Heart right ventricle (tissue), 16 donors: Measurements from ENCODE around the gene BCLAF3. TPM values are rescaled to one million over a fixed set of nuclear protein-coding genes. Genes with fewer than 3 reads are reported as not detected.

Experiments used
- ATAC-seq, 8 donors: fragments of 200-7000 bp; cut with Tn5 transposase; one replicate each; pipeline ENCODE4 v1.9.1; 2020; ENCODE audit warnings: mild to moderate bottlenecking in 8 of 8, moderate library complexity in 8 of 8, moderate number of reproducible peaks in 1 of 8
- DNase-seq, 2 donors: peaks; one replicate each; pipeline ENCODE4 v3.0.0-alpha.2; 2020
- H3K27ac ChIP-seq, 10 donors: fragments of 200-600 bp; sonication (generic) in 2 of 10; one replicate each; pipeline versions ENCODE4 v1.5.0 to v1.8.0; 2020 to 2022; ENCODE audit warnings: mild to moderate bottlenecking in 3 of 10
- H3K27me3 ChIP-seq, 7 donors: fragments of 200-600 bp; one replicate each; pipeline ENCODE4 v1.8.0; 2021 to 2022; ENCODE audit warnings: mild to moderate bottlenecking in 2 of 7
- H3K36me3 ChIP-seq, 9 donors: fragments of 200-600 bp; sonication (generic) in 1 of 9; one replicate each; pipeline versions ENCODE4 v1.5.0 to v1.8.0; 2020 to 2022; ENCODE audit warnings: mild to moderate bottlenecking in 2 of 9
- H3K4me1 ChIP-seq, 9 donors: fragments of 200-600 bp; sonication (generic) in 1 of 9; one replicate each; pipeline versions ENCODE4 v1.5.0 to v1.8.0; 2020 to 2022; ENCODE audit warnings: mild to moderate bottlenecking in 4 of 9
- H3K4me3 ChIP-seq, 10 donors: fragments of 200-600 bp; sonication (generic) in 2 of 10; one replicate each; pipeline versions ENCODE4 v1.5.0 to v1.8.0; 2020 to 2022; ENCODE audit warnings: mild to moderate bottlenecking in 7 of 10, moderate library complexity in 2 of 10
- H3K9me3 ChIP-seq, 11 donors: fragments of 200-600 bp in 10 of 11; sonication (generic) in 2 of 11; one replicate each; pipeline versions ENCODE4 v1.5.0 to v1.8.0; 2013 to 2022; ENCODE audit warnings: mild to moderate bottlenecking in 2 of 11, control low read depth in 1 of 11, moderate library complexity in 1 of 11
- WGBS, 2 donors: extraction: QIAGEN DNeasy Blood & Tissue Kit; methylation state at CpG; one replicate each; pipeline ENCODE4 v1.1.7; 2013; ENCODE audit warnings: inconsistent platforms in 1 of 2; 5-methylcytosine and 5-hydroxymethylcytosine counted together
- intact Hi-C, 10 donors: fragments of 100-400 bp; cut with DNase I; formaldehyde crosslinking; loops; one replicate each; pipeline versions ENCODE4 v1.11.1 to v1.14.2; 2022
- polyA plus RNA-seq, 2 donors: library from polyadenylated mRNA; stranded (reverse); fragments of 200-250 nt; gene quantifications; one replicate each; pipeline ENCODE4 v1.2.3, GENCODE V29; 2013
- total RNA-seq, 10 donors: library from RNA; stranded (reverse); fragmentation: NEBNext Ultra II Directional in 3 of 10; extraction: Animal tissue kit (Norgen Biotek cat#: 25700) in 3 of 10; gene quantifications; one replicate each; pipeline versions ENCODE4 v1.2.1 to v1.2.4, GENCODE V29; 2021 to 2023
- TF ChIP-seq, protein P1 (sequence below), 9 donors: fragments of 200-600 bp; sonication (generic) in 2 of 9; IDR thresholded peaks; one replicate each; pipeline versions ENCODE4 v1.5.0 to v1.8.0; 2021 to 2022; ENCODE audit warnings: antibody characterized with exemption in 9 of 9, mild to moderate bottlenecking in 5 of 9, moderate library complexity in 1 of 9
- donor health status: Arrhythmogenic right ventricular cardiomyopathy.
- donor health status: ischemic (EF 13 %, LVEDD 7.1; RV severe dilation, severe dysfunction).
- donor health status: healthy with polysubstance abuse.
- donor health status: DM: no; HTN: yes; CAD: no.
- donor health status: DM: no; HTN: no; CAD: no.
- donor health status: ischemic (EF 25% LVEDD 6.9; RV normal size, moderate dysfunction).
- donor health status: ischemic (EF 25% LVEDD 5.7; RV mildly dilated, moderate dysfunction).
- donor health status: healthy.
- donor health status: DM: yes; HTN: yes; CAD: no.
- donor health status: Ischemic cardiomyopathy.
- donor health status: ischemic (EF 35%, LVEDD 5.7; RV mildly dilated, moderate dysfunction).
- donor health status: nonischemic (EF 11% LVEDD 7.7; RV severe dilation, severe dysfunction).
- donor health status: DM: yes; HTN: yes; CAD: no.
- donor health status: PGD.
- donor health status: ischemic (EF 29% LVEDD 5.4; RV normal size, mild dysfunction).
- donor health status: nonischemic (EF 23%, LVEDD 6.1; RV moderate dilation, normal function).

The BCLAF3 gene
- total and polyA plus RNA-seq, 12 donors: 1.2 to 10.2 (median 8.5) TPM

DNA sequence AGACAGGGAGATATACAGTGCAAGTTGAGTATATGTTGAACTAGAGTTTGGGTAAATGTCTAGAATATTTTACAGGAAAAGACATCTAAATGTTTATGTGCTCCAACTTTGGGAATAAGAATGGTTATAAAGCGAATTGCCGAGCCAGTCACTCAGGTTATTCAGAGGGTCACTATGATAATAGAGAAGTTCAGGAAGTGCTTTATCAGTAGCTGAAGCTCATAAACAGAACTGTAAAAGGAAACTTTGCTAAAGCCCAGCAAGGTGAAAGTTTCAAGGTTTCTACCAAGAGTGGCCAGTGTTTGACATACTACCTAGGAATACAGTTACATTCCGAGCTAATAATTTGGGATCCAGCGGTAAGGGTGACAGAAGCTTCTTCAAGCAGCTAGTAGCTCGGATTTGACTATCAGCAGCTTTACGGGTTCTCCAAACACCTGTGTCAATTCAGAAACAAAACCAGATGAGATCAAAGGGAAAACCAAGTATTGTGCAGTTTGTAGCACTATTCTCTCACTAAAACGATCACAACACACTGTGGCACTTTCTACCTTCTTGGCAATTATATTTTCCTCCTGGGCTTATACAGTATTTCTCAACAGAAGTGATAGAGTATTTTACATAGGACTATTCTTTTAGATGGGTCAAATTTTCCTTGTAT, 17.2 kb upstream of the BCLAF3 start:
- no peaks in the 10 kb centered on the region for H3K4me1 ChIP-seq
- TF ChIP-seq, protein P1, sequence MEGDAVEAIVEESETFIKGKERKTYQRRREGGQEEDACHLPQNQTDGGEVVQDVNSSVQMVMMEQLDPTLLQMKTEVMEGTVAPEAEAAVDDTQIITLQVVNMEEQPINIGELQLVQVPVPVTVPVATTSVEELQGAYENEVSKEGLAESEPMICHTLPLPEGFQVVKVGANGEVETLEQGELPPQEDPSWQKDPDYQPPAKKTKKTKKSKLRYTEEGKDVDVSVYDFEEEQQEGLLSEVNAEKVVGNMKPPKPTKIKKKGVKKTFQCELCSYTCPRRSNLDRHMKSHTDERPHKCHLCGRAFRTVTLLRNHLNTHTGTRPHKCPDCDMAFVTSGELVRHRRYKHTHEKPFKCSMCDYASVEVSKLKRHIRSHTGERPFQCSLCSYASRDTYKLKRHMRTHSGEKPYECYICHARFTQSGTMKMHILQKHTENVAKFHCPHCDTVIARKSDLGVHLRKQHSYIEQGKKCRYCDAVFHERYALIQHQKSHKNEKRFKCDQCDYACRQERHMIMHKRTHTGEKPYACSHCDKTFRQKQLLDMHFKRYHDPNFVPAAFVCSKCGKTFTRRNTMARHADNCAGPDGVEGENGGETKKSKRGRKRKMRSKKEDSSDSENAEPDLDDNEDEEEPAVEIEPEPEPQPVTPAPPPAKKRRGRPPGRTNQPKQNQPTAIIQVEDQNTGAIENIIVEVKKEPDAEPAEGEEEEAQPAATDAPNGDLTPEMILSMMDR (IDR thresholded peaks at IDR 0.05): no peak
- no peaks in the 10 kb centered on the region for H3K9me3 ChIP-seq
- intact Hi-C loops: no loop called here
- DNase-seq (no peak), ATAC-seq (no peak)
- 78 to 82% methylated on average over 7 of the region's 7 CpGs for WGBS, 2 donors
- peaks cover 0 to 5% (median 0%) of the 10 kb centered on the region in 7 donors for H3K27me3 ChIP-seq
- H3K4me3 ChIP-seq: no peak overlapping the region
- no peak overlapping the region for H3K27ac ChIP-seq
- H3K36me3 ChIP-seq: no peaks in the 10 kb centered on the region

DNA sequence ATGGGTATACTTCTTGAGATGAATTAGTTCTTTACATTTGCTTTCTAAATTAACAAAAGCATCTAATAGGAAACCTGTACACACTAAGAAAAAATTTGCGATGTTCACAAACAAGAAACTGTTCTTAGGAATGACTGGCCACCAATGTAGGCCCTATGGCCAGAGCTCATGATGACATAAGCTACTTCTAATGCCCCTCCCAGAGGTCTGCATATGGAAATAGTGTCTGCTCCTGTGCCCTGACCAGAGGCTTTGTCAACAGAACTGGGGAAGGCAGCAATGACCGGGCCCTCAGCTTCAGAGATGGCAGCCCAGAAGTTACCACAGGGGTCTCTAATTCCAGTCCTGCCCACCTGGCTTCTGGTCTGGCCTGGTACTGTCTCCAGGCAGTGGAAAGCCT, 15.0 kb upstream of the BCLAF3 start:
- H3K9me3 ChIP-seq: no peaks in the 10 kb centered on the region
- no peak for DNase-seq
- no peaks in the 10 kb centered on the region for H3K27me3 ChIP-seq
- H3K36me3 ChIP-seq: no peaks in the 10 kb centered on the region
- 94 to 95% methylated on average over 2 of the region's 2 CpGs for WGBS, 2 donors
- H3K4me3 ChIP-seq: no peak overlapping the region
- intact Hi-C loops: no loop called here
- no peak overlapping the region for H3K27ac ChIP-seq
- H3K4me1 ChIP-seq: no peaks in the 10 kb centered on the region
- TF ChIP-seq, protein P1 (IDR thresholded peaks at IDR 0.05): no peak
- ATAC-seq: no peak

DNA sequence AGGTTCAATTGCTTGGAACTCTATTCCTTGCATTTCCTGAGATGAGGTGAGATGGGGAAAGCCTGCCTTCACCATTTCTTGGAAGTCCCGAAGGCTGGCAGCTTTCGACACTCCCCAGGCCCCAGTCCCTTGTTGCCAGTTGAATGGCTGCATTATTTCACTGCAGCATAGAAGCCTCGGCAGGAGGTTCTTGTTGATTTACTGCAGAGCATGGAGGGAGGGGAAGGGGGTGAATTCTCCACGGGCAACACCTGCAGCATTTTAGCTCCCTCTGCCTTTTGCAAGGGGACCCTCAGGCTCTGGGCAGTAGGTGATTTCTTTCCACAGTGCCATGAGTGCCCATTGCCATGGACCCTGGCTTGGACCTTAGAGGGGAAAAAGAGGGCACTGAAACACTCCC, 10.7 kb upstream of the BCLAF3 start:
- DNase-seq (no peak), ATAC-seq (no peak)
- Histone ChIP-seq H3K9me3 (no peaks in the 10 kb centered on the region), H3K36me3 (no peaks in the 10 kb centered on the region), H3K27ac (no peak overlapping the region), H3K27me3 (peaks cover 0 to 11% (median 0%) of the 10 kb centered on the region in 7 donors), H3K4me1 (no peaks in the 10 kb centered on the region), H3K4me3 (no peak overlapping the region)
- intact Hi-C loops: no loop called here
- TF ChIP-seq, protein P1 (IDR thresholded peaks at IDR 0.05): no peak
- WGBS, 2 donors: 47 to 49% methylated on average over 4 of the region's 4 CpGs

DNA sequence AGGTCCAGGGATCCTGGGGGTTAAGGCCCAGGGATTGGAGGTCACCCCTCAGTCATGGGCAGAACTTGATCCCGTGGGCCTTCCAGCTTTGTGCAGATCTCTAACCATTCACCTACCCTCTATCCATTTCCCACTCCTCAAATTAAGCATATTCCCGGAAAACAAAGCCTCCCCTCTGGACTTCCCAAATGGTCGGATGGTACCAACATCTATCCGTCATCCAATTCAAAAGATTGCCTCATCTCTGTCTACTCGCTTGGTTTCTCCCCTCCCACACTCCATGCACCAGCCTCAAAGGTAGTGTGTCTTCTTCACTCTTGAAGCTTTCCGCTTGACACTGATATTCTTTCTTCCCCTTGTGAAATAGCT, 473 bp upstream of the BCLAF3 start:
- intact Hi-C loops: loop anchor here in 7 of 10 donors (2.0 to 10.0 kb wide), 5 partner anchors 84 to 399 kb away; no protein-coding TSS in a partner anchor
- ATAC-seq (peak in 1 of 8 donors; percentile 13), DNase-seq (no peak)
- Histone ChIP-seq H3K4me3 (peak overlapping the region in 9 of 10 donors; percentile 67 to 89 (median 79)), H3K36me3 (no peaks in the 10 kb centered on the region), H3K27ac (peak overlapping the region in 8 of 10 donors; percentile 55 to 78 (median 72)), H3K9me3 (no peaks in the 10 kb centered on the region), H3K27me3 (peaks cover 0 to 6% (median 0%) of the 10 kb centered on the region in 7 donors), H3K4me1 (peaks cover 0 to 13% (median 0%) of the 10 kb centered on the region in 9 donors)
- TF ChIP-seq, protein P1 (IDR thresholded peaks at IDR 0.05): peak in 1 of 9 donors; percentile 27
- 50 to 56% methylated on average over 6 of the region's 6 CpGs for WGBS, 2 donors
